HEK293 (cell line): ENCODE measurements around the gene SPECC1L.

ENCODE experiments used
- CTCF ChIA-PET: fragments of 350-600 bp; formaldehyde crosslinking; extraction: SDS; loops from one replicate; lab custom pipeline; 2021; ENCODE audit warnings: antibody characterized with exemption; lab: Yijun Ruan, JAX
- POLR2A ChIA-PET: fragments of 300-600 bp; formaldehyde crosslinking; extraction: SDS; loops from one replicate; lab custom pipeline; 2020; ENCODE audit warnings: antibody characterized with exemption, inconsistent platforms; lab: Yijun Ruan, JAX
- H3K27ac ChIP-seq: fragments of 200-500 bp; sonication (Bioruptor generic); 2 replicates; pipeline ENCODE4 v1.5.1; 2014; ENCODE audit warnings: low read depth, low read length, control low read depth, inconsistent platforms; ENCODE audit errors: extremely low read depth
- H3K36me3 ChIP-seq, 2 experiments: fragments of 200-500 bp in 1 of 2; sonication (Bioruptor generic) in 1 of 2; 1 replicate in 1 of 2; 2 replicates in 1 of 2; pipeline ENCODE4 v1.5.1; 2014 to 2017; ENCODE audit warnings: inconsistent platforms in 2 of 2, low read length in 2 of 2; ENCODE audit not compliant: control insufficient read depth in 2 of 2, insufficient read depth in 1 of 2
- H3K4me1 ChIP-seq: fragments of 200-500 bp; sonication (Bioruptor generic); 2 replicates; pipeline ENCODE4 v1.5.1; 2014; ENCODE audit warnings: mild to moderate bottlenecking, low read length, inconsistent platforms; ENCODE audit not compliant: control insufficient read depth, insufficient read depth
- H3K4me3 ChIP-seq: 2 replicates; pipeline ENCODE4 v1.5.1; 2011; ENCODE audit warnings: low read depth, mild to moderate bottlenecking, control low read depth, low read length, moderate library complexity
- H3K9me3 ChIP-seq: fragments of 200-500 bp; sonication (Bioruptor generic); 2 replicates; pipeline ENCODE4 v1.5.1; 2014; ENCODE audit warnings: low read depth, low read length, inconsistent platforms; ENCODE audit not compliant: control insufficient read depth, insufficient read depth
- BCL11A ChIP-seq: fragments of 450-650 bp; formaldehyde crosslinking; IDR thresholded peaks from 2 replicates; pipeline ENCODE4 v1.5.1; 2016; ENCODE audit warnings: low read depth, missing biosample characterization, missing genetic modification characterization
- GFI1B ChIP-seq: fragments of 450-650 bp; formaldehyde crosslinking; IDR thresholded peaks from 2 replicates; pipeline ENCODE4 v1.5.1; 2016; ENCODE audit warnings: missing biosample characterization, missing genetic modification characterization
- HOXC10 ChIP-seq: sonication (generic); formaldehyde crosslinking; IDR thresholded peaks from 2 replicates; pipeline ENCODE4 v1.8.1; 2023; ENCODE audit warnings: mild to moderate bottlenecking, missing genetic modification reagents
- HOXD13 ChIP-seq: sonication (generic); formaldehyde crosslinking; IDR thresholded peaks from 2 replicates; pipeline ENCODE4 v1.8.0; 2022; ENCODE audit warnings: missing genetic modification reagents, borderline replicate concordance
- KLF10 ChIP-seq: fragments of 450-650 bp; IDR thresholded peaks from 2 replicates; pipeline ENCODE4 v1.5.1; 2018; ENCODE audit warnings: missing biosample characterization, mild to moderate bottlenecking, missing genetic modification characterization
- MYNN ChIP-seq: fragments of 450-650 bp; formaldehyde crosslinking; IDR thresholded peaks from 2 replicates; pipeline ENCODE4 v1.5.1; 2016; ENCODE audit warnings: missing biosample characterization, missing genetic modification characterization, borderline replicate concordance
- TRIM28 ChIP-seq: IDR thresholded peaks from 2 replicates; pipeline ENCODE4 v1.6.1; 2011; ENCODE audit warnings: low read length, control low read depth, borderline replicate concordance
- ZBTB17 ChIP-seq: fragments of 450-650 bp; formaldehyde crosslinking; IDR thresholded peaks from 2 replicates; pipeline ENCODE4 v1.5.1; 2016; ENCODE audit warnings: missing biosample characterization, missing genetic modification characterization
- ZFHX2 ChIP-seq: fragments of 450-650 bp; formaldehyde crosslinking; conservative IDR thresholded peaks from 2 replicates; pipeline ENCODE4 v1.5.1; 2016; ENCODE audit warnings: missing biosample characterization, missing genetic modification characterization
- ZNF138 ChIP-seq: fragments of 450-650 bp; formaldehyde crosslinking; IDR thresholded peaks from 2 replicates; pipeline ENCODE4 v1.5.1; 2016; ENCODE audit warnings: missing biosample characterization, missing genetic modification characterization, borderline replicate concordance
- ZNF2 ChIP-seq: fragments of 450-650 bp; formaldehyde crosslinking; IDR thresholded peaks from 2 replicates; pipeline ENCODE4 v1.5.1; 2016; ENCODE audit warnings: missing biosample characterization, missing genetic modification characterization
- ZNF223 ChIP-seq: fragments of 450-650 bp; formaldehyde crosslinking; IDR thresholded peaks from 2 replicates; pipeline ENCODE4 v1.5.1; 2016; ENCODE audit warnings: missing biosample characterization, missing genetic modification characterization
- ZNF280D ChIP-seq: fragments of 450-650 bp; formaldehyde crosslinking; IDR thresholded peaks from 2 replicates; pipeline ENCODE4 v1.5.1; 2016; ENCODE audit warnings: missing biosample characterization, missing genetic modification characterization
- ZNF433 ChIP-seq: fragments of 450-650 bp; formaldehyde crosslinking; IDR thresholded peaks from 2 replicates; pipeline ENCODE4 v1.5.1; 2016; ENCODE audit warnings: missing biosample characterization, missing genetic modification characterization, low read depth
- ZNF449 ChIP-seq: fragments of 450-650 bp; formaldehyde crosslinking; IDR thresholded peaks from 2 replicates; pipeline ENCODE4 v1.5.1; 2017; ENCODE audit warnings: missing biosample characterization, mild to moderate bottlenecking, missing genetic modification characterization, moderate library complexity
- ZNF549 ChIP-seq: fragments of 450-650 bp; IDR thresholded peaks from 2 replicates; pipeline ENCODE4 v1.5.1; 2018; ENCODE audit warnings: missing biosample characterization, missing genetic modification characterization, mild to moderate bottlenecking, inconsistent platforms, moderate library complexity
- ZNF596 ChIP-seq: fragments of 450-650 bp; IDR thresholded peaks from 2 replicates; pipeline ENCODE4 v1.5.0; 2018; ENCODE audit warnings: missing biosample characterization, mild to moderate bottlenecking, missing genetic modification characterization, moderate library complexity
- ZNF777 ChIP-seq: fragments of 450-650 bp; formaldehyde crosslinking; IDR thresholded peaks from 2 replicates; pipeline ENCODE4 v1.5.1; 2017; ENCODE audit warnings: missing biosample characterization, missing genetic modification characterization, borderline replicate concordance
- ZNF785 ChIP-seq: fragments of 450-650 bp; formaldehyde crosslinking; IDR thresholded peaks from 2 replicates; pipeline ENCODE4 v1.5.1; 2016; ENCODE audit warnings: missing biosample characterization, missing genetic modification characterization
- ZNF791 ChIP-seq: fragments of 450-650 bp; formaldehyde crosslinking; IDR thresholded peaks from 2 replicates; pipeline ENCODE4 v1.5.1; 2016; ENCODE audit warnings: missing biosample characterization, missing genetic modification characterization
- ZSCAN4 ChIP-seq: fragments of 450-650 bp; formaldehyde crosslinking; IDR thresholded peaks from 2 replicates; pipeline ENCODE4 v1.5.1; 2017; ENCODE audit warnings: missing biosample characterization, missing genetic modification characterization
- ZXDB ChIP-seq: fragments of 450-650 bp; formaldehyde crosslinking; IDR thresholded peaks from 2 replicates; pipeline ENCODE4 v1.5.1; 2016; ENCODE audit warnings: missing biosample characterization, missing genetic modification characterization

SPECC1L gene

GRCh38 chr22:24366701-24367100 is 96.1 kb downstream of the SPECC1L start (continued):
- TF ChIP-seq TRIM28 (no peak), ZNF549 (tag by site-specific recombination) (no peak), ZNF449 (tag by site-specific recombination) (no peak), ZFHX2 (tag by site-specific recombination) (no peak), ZNF785 (no peak), KLF10 (tag by site-specific recombination) (no peak), HOXD13 (CRISPR knock-in tag) (no peak), HOXC10 (CRISPR knock-in tag) (no peak), ZSCAN4 (tag by site-specific recombination) (no peak), ZNF280D (tag by site-specific recombination) (no peak)
- TF ChIP-seq, all 188 proteins: peak for 0

GRCh38 chr22:24367841-24368240 is 97.2 kb downstream of the SPECC1L start:
- Histone ChIP-seq H3K36me3 (peaks cover 71 to 90% of the 10 kb centered on the region in 2 experiments), H3K27ac (no peak overlapping the region), H3K9me3 (no peaks in the 10 kb centered on the region), H3K4me1 (no peaks in the 10 kb centered on the region), H3K4me3 (no peak overlapping the region)
- ChIA-PET POLR2A (no interaction called here), CTCF (interaction anchor here (0.5 kb wide), 1 partner anchor 60 kb away, joined by 9 read pairs; the partner anchor contains the start of gene ADORA2A)
- TF ChIP-seq ZNF2, result no peak
- TF ChIP-seq ZNF433, result no peak
- TF ChIP-seq ZNF791 (tag by site-specific recombination), result no peak
- no peak for TF ChIP-seq ZNF596
- TF ChIP-seq MYNN (tag by site-specific recombination), result no peak
- no peak for TF ChIP-seq ZNF138 (tag by site-specific recombination)
- TF ChIP-seq ZBTB17 (tag by site-specific recombination), result no peak
- no peak for TF ChIP-seq BCL11A
- no peak for TF ChIP-seq ZNF223 (tag by site-specific recombination)
- no peak for TF ChIP-seq ZXDB (tag by site-specific recombination)
- TF ChIP-seq ZNF777 (tag by site-specific recombination), result no peak
- TF ChIP-seq GFI1B (tag by site-specific recombination), result no peak
